Activated CD8-positive, alpha-beta T cell treated with anti-CD3 and anti-CD28 coated beads for 36 hours (primary cell): ENCODE measurements around the gene CDS2. TPM values are rescaled to one million over a fixed set of nuclear protein-coding genes. Genes with fewer than 3 reads are reported as not detected.
A peak's percentile ranks its signal among the peaks of the same experiment; 100 is the strongest.

Source experiments
- ATAC-seq: fragments of 200-7000 bp; cut with Tn5 transposase; one replicate; pipeline ENCODE4 v1.10.0; 2021; ENCODE audit warnings: mild to moderate bottlenecking, moderate library complexity
- CTCF ChIA-PET: fragments of 350-600 bp; sonication (Branson Sonifier 250); formaldehyde crosslinking; loops from one replicate; lab custom pipeline; 2021; ENCODE audit warnings: antibody characterized with exemption; lab: Charles Lee
- POLR2A ChIA-PET: fragments of 350-600 bp; sonication (Branson Sonifier 250); formaldehyde crosslinking; loops from one replicate; lab custom pipeline; 2021; ENCODE audit warnings: antibody characterized with exemption; lab: Charles Lee
- DNase-seq: peaks from one replicate; pipeline ENCODE4 v3.0.0-alpha.2; 2020
- H3K27ac Mint-ChIP-seq: one replicate; pipeline ENCODE4 v1.8.0; 2021; ENCODE audit warnings: mild to moderate bottlenecking, mixed read lengths
- H3K27me3 Mint-ChIP-seq: one replicate; pipeline ENCODE4 v1.8.0; 2021; ENCODE audit warnings: mixed read lengths
- H3K36me3 Mint-ChIP-seq: one replicate; pipeline ENCODE4 v1.8.0; 2021; ENCODE audit warnings: low read depth, mixed read lengths
- H3K4me1 Mint-ChIP-seq: one replicate; pipeline ENCODE4 v1.8.0; 2021; ENCODE audit warnings: low read depth, mixed read lengths
- H3K4me3 Mint-ChIP-seq: one replicate; pipeline ENCODE4 v1.8.0; 2021; ENCODE audit warnings: mild to moderate bottlenecking, moderate library complexity, mixed read lengths
- H3K9me3 Mint-ChIP-seq: one replicate; pipeline ENCODE4 v1.8.0; 2021; ENCODE audit warnings: mixed read lengths
- CTCF ChIP-seq: fragments of 200-600 bp; IDR thresholded peaks from one replicate; pipeline ENCODE4 v1.8.0; 2022; ENCODE audit warnings: antibody characterized with exemption, mild to moderate bottlenecking
- intact Hi-C: fragments of 100-400 bp; cut with micrococcal nuclease; formaldehyde crosslinking; loops from one replicate; pipeline ENCODE4 v1.10.0; 2022
- total RNA-seq, 2 experiments: library from RNA; stranded (reverse); gene quantifications; one replicate each; pipeline ENCODE4 v1.2.3, GENCODE V29; 2021

The CDS2 gene
- total RNA-seq, 2 experiments from 2014 or later = 30.2 to 34.7 TPM

- TF ChIP-seq CTCF = no peak
These were observed 50.3 kb downstream of the CDS2 start for GRCh38 chr20:5177071-5177470.

GRCh38 chr20:5178046-5178445, 51.2 kb downstream of the CDS2 start:
- no peak overlapping the region for H3K27ac Mint-ChIP-seq

More at GRCh38 chr20:5177071-5177470, 50.3 kb downstream of the CDS2 start:
- ChIA-PET CTCF (no interaction called here), POLR2A (no interaction called here)
- no peaks in the 10 kb centered on the region for H3K27me3 Mint-ChIP-seq
- H3K27ac Mint-ChIP-seq = peak overlapping the region; percentile 52
- H3K4me3 Mint-ChIP-seq = no peak overlapping the region
- no peak for ATAC-seq
- DNase-seq = no peak
- H3K9me3 Mint-ChIP-seq = no peaks in the 10 kb centered on the region
- peaks cover 18% of the 10 kb centered on the region for H3K36me3 Mint-ChIP-seq
- intact Hi-C loops = no loop called here
- H3K4me1 Mint-ChIP-seq = peaks cover 6% of the 10 kb centered on the region

GRCh38 chr20:5180421-5180820, 53.6 kb downstream of the CDS2 start:
- TF ChIP-seq CTCF = no peak
- intact Hi-C loops = no loop called here
- no peak for ATAC-seq
- CTCF ChIA-PET = interaction anchor here (1.2 to 2.9 kb wide), 3 partner anchors 54 to 421 kb away, joined by 3 to 13 read pairs (median 3); partner anchors contain the start of gene CDS2
- Mint-ChIP-seq H3K27ac (no peak overlapping the region), H3K27me3 (no peaks in the 10 kb centered on the region), H3K4me1 (peaks cover 4% of the 10 kb centered on the region), H3K4me3 (no peak overlapping the region), H3K36me3 (peaks cover 15% of the 10 kb centered on the region), H3K9me3 (no peaks in the 10 kb centered on the region)
- DNase-seq = no peak
- POLR2A ChIA-PET = no interaction called here

More at GRCh38 chr20:5178046-5178445, 51.2 kb downstream of the CDS2 start:
- no peaks in the 10 kb centered on the region for H3K27me3 Mint-ChIP-seq
- ChIA-PET CTCF (interaction anchor here (1.3 kb wide), 1 partner anchor 10 kb away, joined by 3 read pairs; no protein-coding TSS in a partner anchor), POLR2A (no interaction called here)
- H3K36me3 Mint-ChIP-seq = peaks cover 18% of the 10 kb centered on the region
- H3K4me1 Mint-ChIP-seq = peaks cover 2% of the 10 kb centered on the region
- no peak for TF ChIP-seq CTCF
- DNase-seq = no peak
- intact Hi-C loops = no loop called here
- ATAC-seq = no peak
- no peaks in the 10 kb centered on the region for H3K9me3 Mint-ChIP-seq
- H3K4me3 Mint-ChIP-seq = no peak overlapping the region

GRCh38 chr20:5180933-5181332, 54.1 kb downstream of the CDS2 start:
- intact Hi-C loops = no loop called here
- ChIA-PET POLR2A (no interaction called here), CTCF (interaction anchor here (1.2 to 2.9 kb wide), 3 partner anchors 55 to 421 kb away, joined by 3 to 13 read pairs (median 3); partner anchors contain the start of gene CDS2)
- TF ChIP-seq CTCF = no peak
- no peak overlapping the region for H3K4me3 Mint-ChIP-seq
- H3K27ac Mint-ChIP-seq = no peak overlapping the region
- H3K4me1 Mint-ChIP-seq = peaks cover 4% of the 10 kb centered on the region
- ATAC-seq (no peak), DNase-seq (no peak)
- H3K36me3 Mint-ChIP-seq = peaks cover 15% of the 10 kb centered on the region
- no peaks in the 10 kb centered on the region for H3K27me3 Mint-ChIP-seq
- H3K9me3 Mint-ChIP-seq = no peaks in the 10 kb centered on the region

- Mint-ChIP-seq H3K27ac (no peak overlapping the region), H3K9me3 (no peaks in the 10 kb centered on the region), H3K4me1 (peaks cover 4% of the 10 kb centered on the region), H3K36me3 (peaks cover 15% of the 10 kb centered on the region), H3K27me3 (no peaks in the 10 kb centered on the region), H3K4me3 (no peak overlapping the region)
- intact Hi-C loops = no loop called here
- ATAC-seq = no peak
- DNase-seq = no peak
- ChIA-PET CTCF (interaction anchor here (3.3 kb wide), 1 partner anchor 11 kb away, joined by 16 read pairs; no protein-coding TSS in a partner anchor), POLR2A (no interaction called here)
- no peak for TF ChIP-seq CTCF
These were observed 54.7 kb downstream of the CDS2 start for GRCh38 chr20:5181492-5181891.
